ENCODE data around the gene ATOH8. TPM values are rescaled to one million over a fixed set of nuclear protein-coding genes. Genes with fewer than 3 reads are reported as not detected.

ATOH8 gene
- total RNA-seq, 1 donor from 2014 or later, result not detected

- TF ChIP-seq, protein P1, sequence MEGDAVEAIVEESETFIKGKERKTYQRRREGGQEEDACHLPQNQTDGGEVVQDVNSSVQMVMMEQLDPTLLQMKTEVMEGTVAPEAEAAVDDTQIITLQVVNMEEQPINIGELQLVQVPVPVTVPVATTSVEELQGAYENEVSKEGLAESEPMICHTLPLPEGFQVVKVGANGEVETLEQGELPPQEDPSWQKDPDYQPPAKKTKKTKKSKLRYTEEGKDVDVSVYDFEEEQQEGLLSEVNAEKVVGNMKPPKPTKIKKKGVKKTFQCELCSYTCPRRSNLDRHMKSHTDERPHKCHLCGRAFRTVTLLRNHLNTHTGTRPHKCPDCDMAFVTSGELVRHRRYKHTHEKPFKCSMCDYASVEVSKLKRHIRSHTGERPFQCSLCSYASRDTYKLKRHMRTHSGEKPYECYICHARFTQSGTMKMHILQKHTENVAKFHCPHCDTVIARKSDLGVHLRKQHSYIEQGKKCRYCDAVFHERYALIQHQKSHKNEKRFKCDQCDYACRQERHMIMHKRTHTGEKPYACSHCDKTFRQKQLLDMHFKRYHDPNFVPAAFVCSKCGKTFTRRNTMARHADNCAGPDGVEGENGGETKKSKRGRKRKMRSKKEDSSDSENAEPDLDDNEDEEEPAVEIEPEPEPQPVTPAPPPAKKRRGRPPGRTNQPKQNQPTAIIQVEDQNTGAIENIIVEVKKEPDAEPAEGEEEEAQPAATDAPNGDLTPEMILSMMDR (IDR thresholded peaks at IDR 0.05), result no peak
- intact Hi-C loops (cut with micrococcal nuclease), result no loop called here
- ChIA-PET POLR2A (interaction anchor here (1.1 kb wide), 1 partner anchor 10 kb away, joined by 4 read pairs; no protein-coding TSS in a partner anchor), CTCF (no interaction called here)
- Mint-ChIP-seq H3K4me1 (no peaks in the 10 kb centered on the region), H3K36me3 (ENCODE audit: low read depth) (no peaks in the 10 kb centered on the region), H3K4me3 (no peak overlapping the region), H3K27ac (no peak overlapping the region), H3K9me3 (no peaks in the 10 kb centered on the region), H3K27me3 (peaks cover 46% of the 10 kb centered on the region)
- ATAC-seq (ENCODE audit: low read depth) (no peak), DNase-seq (no peak)
Measured at GRCh38 chr2:85772841-85773491, 19.2 kb downstream of the ATOH8 start.

GRCh38 chr2:85773692-85774091 is 19.9 kb downstream of the ATOH8 start:
- TF ChIP-seq, protein P1 (IDR thresholded peaks at IDR 0.05), result no peak
- H3K4me3 Mint-ChIP-seq, result no peak overlapping the region
- no peaks in the 10 kb centered on the region for H3K4me1 Mint-ChIP-seq
- H3K36me3 Mint-ChIP-seq (ENCODE audit: low read depth), result no peaks in the 10 kb centered on the region
- no peak overlapping the region for H3K27ac Mint-ChIP-seq
- POLR2A ChIA-PET, result no interaction called here
- no peaks in the 10 kb centered on the region for H3K9me3 Mint-ChIP-seq
- no peak for DNase-seq
- H3K27me3 Mint-ChIP-seq, result peaks cover 47% of the 10 kb centered on the region
- no peak for ATAC-seq (ENCODE audit: low read depth)
- CTCF ChIA-PET, result no interaction called here
- intact Hi-C loops (cut with micrococcal nuclease), result no loop called here

GRCh38 chr2:85774126-85774978 is 20.6 kb downstream of the ATOH8 start:
- TF ChIP-seq, protein P1 (IDR thresholded peaks at IDR 0.05), result no peak
- Mint-ChIP-seq H3K36me3 (ENCODE audit: low read depth) (no peaks in the 10 kb centered on the region), H3K27ac (no peak overlapping the region), H3K27me3 (peaks cover 43% of the 10 kb centered on the region), H3K4me3 (no peak overlapping the region), H3K9me3 (no peaks in the 10 kb centered on the region), H3K4me1 (no peaks in the 10 kb centered on the region)
- DNase-seq (no peak), ATAC-seq (ENCODE audit: low read depth) (no peak)
- POLR2A ChIA-PET, result no interaction called here
- intact Hi-C loops (cut with micrococcal nuclease), result no loop called here
- CTCF ChIA-PET, result no interaction called here

- no peak overlapping the region for H3K4me3 Mint-ChIP-seq
Measured at GRCh38 chr2:85775406-85776381, 21.9 kb downstream of the ATOH8 start.

More at GRCh38 chr2:85775406-85776381, 21.9 kb downstream of the ATOH8 start:
- TF ChIP-seq, protein P1 (IDR thresholded peaks at IDR 0.05), result no peak
- intact Hi-C loops (cut with micrococcal nuclease), result no loop called here
- Mint-ChIP-seq H3K4me1 (no peaks in the 10 kb centered on the region), H3K27ac (no peak overlapping the region), H3K9me3 (no peaks in the 10 kb centered on the region), H3K36me3 (ENCODE audit: low read depth) (no peaks in the 10 kb centered on the region), H3K27me3 (peaks cover 38% of the 10 kb centered on the region)
- ChIA-PET CTCF (no interaction called here), POLR2A (no interaction called here)
- ATAC-seq (ENCODE audit: low read depth) (no peak), DNase-seq (no peak)
